CD4-positive, alpha-beta T cell treated with Interleukin-1 beta for 1 hour (primary cell): ENCODE measurements around the gene CHMP6.

Source experiments
- DNase-seq, 2 donors: peaks; one replicate each; pipeline ENCODE4 v3.0.0-alpha.2; 2020 to 2022

CHMP6 gene

GRCh38 chr17:80995131-80995530, 3.5 kb downstream of the CHMP6 start:
- no peak for DNase-seq

- no peak for DNase-seq
Observed at GRCh38 chr17:80996422-80997305, 5.0 kb downstream of the CHMP6 start.

GRCh38 chr17:80997424-80998117, 5.9 kb downstream of the CHMP6 start:
- no peak for DNase-seq

GRCh38 chr17:80998118-80998747, 6.6 kb downstream of the CHMP6 start:
- DNase-seq = no peak

- no peak for DNase-seq
Observed at GRCh38 chr17:80998748-80999535, 7.3 kb downstream of the CHMP6 start.

GRCh38 chr17:80999536-81000333, 8.1 kb downstream of the CHMP6 start:
- no peak for DNase-seq

- no peak for DNase-seq
Observed at GRCh38 chr17:81000334-81000630, 8.6 kb downstream of the CHMP6 start.

- no peak for DNase-seq
Observed at GRCh38 chr17:81000631-81001357, 9.2 kb downstream of the CHMP6 start.

GRCh38 chr17:81002013-81002384, 10.4 kb downstream of the CHMP6 start:
- no peak for DNase-seq

- DNase-seq = no peak
Observed at GRCh38 chr17:81002409-81003361, 11.0 kb downstream of the CHMP6 start.

GRCh38 chr17:81003711-81004475, 12.3 kb downstream of the CHMP6 start:
- DNase-seq = no peak

GRCh38 chr17:81006891-81007290, 15.2 kb downstream of the CHMP6 start:
- no peak for DNase-seq

GRCh38 chr17:81008140-81008539, 16.5 kb downstream of the CHMP6 start:
- no peak for DNase-seq

- DNase-seq = no peak
Observed at GRCh38 chr17:81009136-81009535, 17.5 kb downstream of the CHMP6 start.

GRCh38 chr17:81010935-81011334, 19.3 kb downstream of the CHMP6 start:
- no peak for DNase-seq

- no peak for DNase-seq
Observed at GRCh38 chr17:81011951-81012350, 20.3 kb downstream of the CHMP6 start.

- no peak for DNase-seq
Observed at GRCh38 chr17:81012574-81013447, 21.2 kb downstream of the CHMP6 start.

GRCh38 chr17:81013642-81014041, 22.0 kb downstream of the CHMP6 start:
- no peak for DNase-seq

GRCh38 chr17:81015136-81015535, 23.5 kb downstream of the CHMP6 start:
- no peak for DNase-seq
